Superior temporal gyrus (tissue), 1 donor: ENCODE measurements around the gene ARPC1A.
"Not testable (repeated sequence)": the region's sequence is repeated elsewhere in the genome, so short reads cannot be mapped to it uniquely, and the experiment has no call there.

Experiments used
- DNase-seq: peaks from one replicate; pipeline ENCODE4 v3.0.0-alpha.2; 2016; ENCODE audit errors: extremely low spot score

Gene ARPC1A

DNA sequence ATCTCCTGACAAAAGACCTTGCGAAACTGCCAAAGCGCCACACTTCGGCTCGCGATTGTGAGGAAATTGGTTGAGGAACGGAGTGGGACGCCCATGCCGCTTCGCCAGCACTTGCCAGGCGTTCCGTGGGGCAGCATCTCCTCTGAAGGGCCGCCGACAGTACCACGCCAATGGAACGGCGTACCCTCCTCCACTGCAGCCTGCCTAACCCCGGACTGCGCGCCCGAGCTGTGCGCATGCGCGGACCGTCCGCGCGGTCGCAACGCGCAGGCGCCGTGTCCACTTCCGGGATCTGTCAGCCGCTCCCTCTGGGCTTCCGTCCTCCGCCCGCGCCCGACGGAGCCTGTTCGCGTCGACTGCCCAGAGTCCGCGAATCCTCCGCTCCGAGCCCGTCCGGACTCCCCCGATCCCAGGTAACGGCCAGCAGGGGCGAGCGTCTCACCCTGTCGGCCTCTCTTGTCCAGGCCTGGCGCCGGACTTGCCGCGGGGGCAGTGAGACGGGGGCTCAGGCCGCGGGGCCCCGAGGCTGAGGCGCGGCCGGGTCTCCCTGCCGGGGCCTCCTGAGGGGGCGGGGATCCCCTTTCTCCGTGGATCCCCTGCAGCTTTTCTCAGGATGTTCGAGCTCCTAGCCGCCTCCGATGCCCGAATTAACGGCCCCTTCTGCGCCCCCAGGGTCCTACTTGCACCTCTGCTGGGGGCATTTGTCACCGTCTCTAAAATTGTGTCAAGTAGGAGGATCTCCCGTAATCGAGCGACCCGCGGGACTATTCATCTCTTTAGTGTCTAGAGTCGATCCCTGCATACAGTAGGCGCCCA, at the start of gene ARPC1A:
TSS of gene ARPC1A (plus strand) at position 307 of the 816 bp plus-strand sequence. CDS start 7,456 bp downstream, outside the sequence.
- DNase-seq = peak; percentile 92

GRCh38 chr7:99278180-99278579, 47.5 kb upstream of the ARPC1A start:
- no peak for DNase-seq

GRCh38 chr7:99284165-99284564, 41.5 kb upstream of the ARPC1A start:
- not testable (repeated sequence) for DNase-seq

DNA sequence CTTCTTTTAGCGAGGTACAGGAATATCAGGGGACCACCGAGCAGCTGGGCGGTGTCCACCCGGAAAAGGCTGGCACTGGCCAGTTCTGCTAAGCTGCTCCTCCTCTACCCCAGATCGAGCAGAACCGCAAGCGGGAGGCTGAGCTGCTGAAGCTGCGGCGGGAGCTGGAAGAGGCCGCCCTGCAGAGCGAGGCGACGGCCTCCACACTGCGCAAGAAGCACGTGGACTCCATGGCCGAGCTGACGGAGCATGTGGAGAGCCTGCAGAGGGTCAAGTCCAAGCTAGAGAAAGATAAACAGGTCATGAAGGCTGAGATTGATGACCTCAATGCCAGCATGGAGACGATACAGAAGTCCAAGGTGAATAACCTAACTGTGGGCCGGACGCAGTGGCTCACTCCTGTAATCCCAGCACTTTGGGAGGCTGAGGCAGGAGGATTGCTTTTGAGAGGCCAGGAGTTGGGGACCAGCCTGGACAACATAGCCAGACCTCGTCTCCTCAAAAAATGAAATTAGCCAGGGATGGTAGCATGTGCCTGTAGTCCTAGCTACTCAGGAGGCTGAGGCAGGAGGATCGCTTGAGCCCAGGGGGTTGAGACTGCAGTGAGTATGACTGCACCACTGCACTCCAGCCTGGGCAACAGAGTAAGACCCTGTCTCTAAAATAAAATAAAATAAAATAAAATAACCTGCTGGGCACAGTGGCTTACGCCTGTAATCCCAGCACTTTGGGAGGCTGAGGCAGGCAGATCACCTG, 37.7 kb upstream of the ARPC1A start:
- no peak for DNase-seq

DNA sequence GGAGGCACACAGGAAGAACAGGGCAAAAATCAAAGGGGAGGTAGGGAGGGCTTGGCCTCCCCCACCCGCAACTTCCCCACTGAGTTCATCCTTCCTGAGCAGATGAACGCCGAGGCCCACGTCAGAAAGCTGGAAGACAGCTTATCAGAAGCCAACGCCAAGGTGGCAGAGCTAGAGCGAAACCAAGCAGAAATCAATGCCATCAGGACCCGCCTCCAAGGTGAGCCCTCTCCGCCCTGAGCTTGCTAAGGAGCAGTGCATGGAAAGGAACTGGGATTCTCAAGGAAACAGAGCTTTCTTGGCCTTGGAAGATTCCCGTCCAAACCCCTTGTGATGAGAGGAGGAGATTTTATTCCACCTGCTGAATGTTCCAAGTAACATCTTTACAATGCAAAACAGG, 36.5 kb upstream of the ARPC1A start:
- DNase-seq = no peak

- DNase-seq = not testable (repeated sequence)
These were observed 35.5 kb upstream of the ARPC1A start for GRCh38 chr7:99290148-99290547.

DNA sequence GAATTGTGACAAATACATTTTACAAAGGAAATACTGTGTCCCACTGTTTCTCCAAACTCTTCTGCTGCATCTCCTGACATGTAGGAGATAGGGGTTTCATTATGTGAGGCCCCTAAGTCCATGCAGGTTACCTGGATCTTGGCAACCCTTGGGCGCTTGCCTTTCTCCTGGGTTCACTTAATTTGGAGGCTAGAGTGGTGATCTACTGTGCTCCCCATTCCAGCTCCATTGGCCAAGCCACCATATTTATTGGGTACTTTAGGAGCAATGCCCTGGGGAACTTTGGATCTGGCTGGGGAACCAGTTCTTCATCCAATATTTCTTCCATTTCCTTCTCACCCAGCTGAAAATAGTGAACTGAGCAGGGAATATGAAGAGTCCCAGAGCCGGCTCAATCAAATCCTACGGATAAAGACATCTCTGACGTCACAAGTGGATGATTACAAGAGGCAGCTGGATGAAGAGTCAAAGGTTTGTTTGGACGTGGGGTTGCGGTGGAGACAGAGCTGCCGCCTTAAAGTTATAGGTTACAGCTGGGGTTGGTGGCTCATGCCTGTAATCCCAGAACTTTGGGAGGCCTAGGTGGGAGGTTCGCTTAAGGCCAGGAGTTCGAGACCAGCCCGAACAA, 34.6 kb upstream of the ARPC1A start:
- no peak for DNase-seq

DNA sequence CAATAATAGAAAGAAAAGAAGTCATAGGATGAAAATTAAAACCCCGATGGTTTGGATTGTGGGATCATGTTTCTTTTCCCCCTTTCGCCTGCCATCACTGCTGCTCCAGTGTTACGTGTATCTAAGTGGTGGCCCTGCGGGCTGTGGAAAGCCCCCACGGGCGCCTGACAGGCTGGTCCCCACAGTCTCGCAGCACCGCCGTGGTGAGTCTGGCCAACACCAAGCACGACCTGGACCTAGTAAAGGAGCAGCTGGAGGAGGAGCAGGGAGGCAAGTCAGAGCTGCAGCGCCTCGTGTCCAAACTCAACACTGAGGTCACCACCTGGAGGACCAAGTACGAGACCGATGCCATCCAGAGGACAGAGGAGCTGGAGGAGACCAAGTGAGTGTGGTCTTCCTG, 33.6 kb upstream of the ARPC1A start:
- DNase-seq = no peak

DNA sequence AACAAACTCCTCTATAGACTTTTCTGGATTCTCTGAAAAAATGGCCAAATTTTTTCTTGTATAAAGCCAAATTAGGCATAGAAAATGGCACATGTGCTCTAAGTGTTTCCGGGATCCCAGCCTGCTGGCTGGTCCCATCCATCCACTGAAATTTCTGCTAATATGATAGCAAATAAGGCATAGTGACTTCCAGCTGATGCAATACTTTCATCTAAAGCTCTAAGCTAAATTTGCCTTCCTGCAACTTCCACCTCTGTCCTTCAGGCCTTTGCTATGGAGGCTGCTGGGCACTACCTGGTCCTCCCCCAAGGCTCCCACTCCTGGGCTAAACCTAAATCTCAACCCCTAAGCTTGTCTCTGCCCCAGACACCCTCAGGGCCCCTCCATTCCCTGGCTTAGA, 32.5 kb upstream of the ARPC1A start:
- no peak for DNase-seq

- no peak for DNase-seq
These were observed 32.0 kb upstream of the ARPC1A start for GRCh38 chr7:99293650-99294049.

DNA sequence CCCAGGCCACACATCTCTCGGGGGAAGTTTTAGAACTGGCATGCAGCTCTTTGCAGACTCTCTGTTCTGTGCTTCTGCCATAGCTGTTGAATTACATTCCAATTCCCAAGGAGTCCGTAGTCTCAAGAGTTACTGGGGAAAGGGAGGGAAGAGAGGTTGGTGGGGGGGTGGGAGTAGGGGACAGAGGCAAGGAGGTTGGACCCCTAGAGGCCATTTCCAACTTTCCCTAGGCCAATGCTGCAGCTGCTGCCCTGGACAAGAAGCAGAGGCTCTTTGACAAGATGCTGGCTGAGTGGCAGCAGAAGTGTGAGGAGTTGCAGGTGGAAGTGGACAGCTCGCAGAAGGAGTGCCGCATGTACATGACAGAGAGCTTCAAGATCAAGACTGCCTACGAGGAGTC, 29.2 kb upstream of the ARPC1A start:
- no peak for DNase-seq

- DNase-seq = no peak
These were observed 24.2 kb upstream of the ARPC1A start for GRCh38 chr7:99301496-99301895.

- no peak for DNase-seq
These were observed 20.0 kb upstream of the ARPC1A start for GRCh38 chr7:99305473-99306260.

- peak; percentile 27 for DNase-seq
These were observed 17.1 kb upstream of the ARPC1A start for GRCh38 chr7:99308461-99309074.

DNA sequence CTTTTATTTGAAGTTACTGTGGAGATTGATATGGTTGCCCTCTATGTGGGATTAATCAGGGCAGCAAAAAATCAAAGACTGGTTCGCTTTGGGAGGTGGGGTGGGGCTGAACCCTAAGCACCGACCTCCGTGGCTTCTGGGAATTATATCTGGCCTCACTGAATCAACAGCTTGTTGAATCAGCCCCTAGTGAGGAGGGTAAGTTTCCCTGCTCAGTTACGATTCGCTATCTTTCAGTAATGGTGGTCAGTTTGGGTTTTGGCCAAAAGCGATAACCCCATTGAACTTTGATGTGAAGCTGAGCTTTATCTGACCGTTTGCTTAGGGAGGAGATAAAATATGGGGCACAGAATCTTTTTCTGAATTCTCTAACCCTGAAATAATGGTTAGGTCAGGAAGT, 16.6 kb upstream of the ARPC1A start:
- no peak for DNase-seq

- DNase-seq = no peak
These were observed 15.7 kb upstream of the ARPC1A start for GRCh38 chr7:99310004-99310403.

- DNase-seq = no peak
These were observed 14.0 kb upstream of the ARPC1A start for GRCh38 chr7:99311702-99312101.

DNA sequence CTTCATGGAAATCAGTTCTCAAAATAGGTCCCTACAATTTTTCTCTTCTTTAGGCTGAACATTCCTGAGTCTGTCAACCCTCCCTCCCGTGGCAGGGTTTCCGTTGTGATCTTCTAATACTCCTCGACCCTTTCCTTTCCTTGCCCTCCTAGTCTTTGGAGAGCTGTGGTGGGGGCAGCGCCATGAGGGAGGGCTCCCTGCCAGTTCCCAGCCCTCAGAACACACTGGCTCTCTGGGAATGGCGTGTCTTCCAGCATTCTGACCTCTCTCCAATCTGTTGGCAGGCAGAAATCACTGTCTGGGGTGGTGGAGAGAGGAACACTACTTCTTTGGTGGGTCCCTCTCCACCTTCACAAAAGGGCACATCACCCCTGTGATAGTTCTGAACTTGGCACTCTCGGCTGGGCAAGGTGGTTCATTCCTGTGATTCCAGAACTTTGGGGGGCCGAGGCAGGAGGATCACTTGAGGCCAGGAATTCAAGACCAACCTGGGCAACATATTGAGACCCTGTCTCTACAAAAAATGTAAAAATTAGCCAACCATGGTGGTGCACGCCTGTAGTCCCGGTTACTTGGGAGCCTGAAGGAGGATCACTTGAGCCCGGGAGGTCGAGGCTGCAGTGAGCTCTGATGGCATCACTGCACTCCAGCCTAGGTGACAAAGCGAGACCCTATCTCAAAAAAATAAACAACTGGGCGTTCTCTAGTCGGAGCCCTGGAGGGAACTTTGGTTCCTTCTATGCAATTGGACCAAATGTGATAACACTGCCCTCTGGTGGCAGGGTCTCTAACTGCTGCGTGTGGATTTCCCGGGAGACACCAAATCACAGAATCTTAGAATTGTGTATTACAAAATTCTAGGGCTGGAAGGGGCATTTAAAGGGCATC, 13.1 kb upstream of the ARPC1A start:
- peak; percentile 93 for DNase-seq

DNA sequence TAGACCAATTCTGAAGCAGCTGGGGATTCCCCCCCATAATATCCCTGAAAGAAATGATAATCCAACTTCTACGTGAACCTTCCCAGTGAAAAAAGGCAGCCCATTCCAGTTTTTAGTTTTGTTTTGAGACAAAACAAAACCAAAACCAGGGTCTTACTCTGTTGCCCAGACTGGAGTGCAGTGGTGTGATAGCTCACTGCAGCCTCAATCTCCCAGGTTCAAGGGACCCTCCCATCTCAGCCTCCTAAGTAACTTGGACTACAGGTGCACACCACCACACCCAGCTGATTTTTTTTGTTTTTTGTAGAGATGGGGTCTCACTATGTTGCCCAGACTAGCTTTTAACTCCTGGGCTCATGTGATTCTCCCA, 12.5 kb upstream of the ARPC1A start:
- DNase-seq = no peak

- DNase-seq = no peak
These were observed 11.2 kb upstream of the ARPC1A start for GRCh38 chr7:99314504-99314903.
